Measurements from ENCODE around the gene SCUBE1.

SCUBE1 gene

GRCh38 chr22:43325176-43325575 is 18.0 kb downstream of the SCUBE1 start:
- no peak for DNase-seq

GRCh38 chr22:43320943-43321900 is 21.9 kb downstream of the SCUBE1 start:
- no peak for DNase-seq

- no peak for DNase-seq
Observed at GRCh38 chr22:43319661-43320486, 23.3 kb downstream of the SCUBE1 start.

GRCh38 chr22:43317239-43317638 is 25.9 kb downstream of the SCUBE1 start:
- DNase-seq = no peak

GRCh38 chr22:43315687-43316217 is 27.4 kb downstream of the SCUBE1 start:
- no peak for DNase-seq

GRCh38 chr22:43314611-43315010 is 28.6 kb downstream of the SCUBE1 start:
- no peak for DNase-seq

- no peak for DNase-seq
Observed at GRCh38 chr22:43313890-43314474, 29.2 kb downstream of the SCUBE1 start.

- DNase-seq = no peak
Observed at GRCh38 chr22:43313244-43313889, 29.8 kb downstream of the SCUBE1 start.

GRCh38 chr22:43312608-43313007 is 30.6 kb downstream of the SCUBE1 start:
- no peak for DNase-seq

- DNase-seq = no peak
Observed at GRCh38 chr22:43310798-43311197, 32.4 kb downstream of the SCUBE1 start.

- no peak for DNase-seq
Observed at GRCh38 chr22:43310311-43310710, 32.9 kb downstream of the SCUBE1 start.

GRCh38 chr22:43308836-43309235 is 34.3 kb downstream of the SCUBE1 start:
- DNase-seq = peak; percentile 91

GRCh38 chr22:43308060-43308830 is 34.9 kb downstream of the SCUBE1 start:
- DNase-seq = peak; percentile 91

- no peak for DNase-seq
Observed at GRCh38 chr22:43305806-43306205, 37.4 kb downstream of the SCUBE1 start.

- no peak for DNase-seq
Observed at GRCh38 chr22:43304831-43305590, 38.2 kb downstream of the SCUBE1 start.

- no peak for DNase-seq
Observed at GRCh38 chr22:43303751-43304150, 39.4 kb downstream of the SCUBE1 start.

GRCh38 chr22:43303166-43303565 is 40.0 kb downstream of the SCUBE1 start:
- no peak for DNase-seq

GRCh38 chr22:43302531-43303041 is 40.6 kb downstream of the SCUBE1 start:
- DNase-seq = no peak

- no peak for DNase-seq
Observed at GRCh38 chr22:43301866-43302265, 41.3 kb downstream of the SCUBE1 start.

- DNase-seq = no peak
Observed at GRCh38 chr22:43300891-43301676, 42.1 kb downstream of the SCUBE1 start.

Data from SHP77 treated with DMSO at 0.1 percent for 48 hours (cell line).